NCI-H2081 treated with DMSO at 0.1 percent for 48 hours (cell line): ENCODE measurements around the gene HOXC6.
A peak's percentile ranks its signal among the peaks of the same experiment; 100 is the strongest.

Source experiments
- DNase-seq: peaks from one replicate; lab custom pipeline; 2025; lab: John Stamatoyannopoulos, UW

The HOXC6 gene

GRCh38 chr12:54015018-54015931 lies 13.0 kb upstream of the HOXC6 start:
- no peak for DNase-seq

- no peak for DNase-seq
These were observed 12.2 kb upstream of the HOXC6 start for GRCh38 chr12:54016051-54016450.

GRCh38 chr12:54016478-54016964 lies 11.7 kb upstream of the HOXC6 start:
- no peak for DNase-seq

DNA sequence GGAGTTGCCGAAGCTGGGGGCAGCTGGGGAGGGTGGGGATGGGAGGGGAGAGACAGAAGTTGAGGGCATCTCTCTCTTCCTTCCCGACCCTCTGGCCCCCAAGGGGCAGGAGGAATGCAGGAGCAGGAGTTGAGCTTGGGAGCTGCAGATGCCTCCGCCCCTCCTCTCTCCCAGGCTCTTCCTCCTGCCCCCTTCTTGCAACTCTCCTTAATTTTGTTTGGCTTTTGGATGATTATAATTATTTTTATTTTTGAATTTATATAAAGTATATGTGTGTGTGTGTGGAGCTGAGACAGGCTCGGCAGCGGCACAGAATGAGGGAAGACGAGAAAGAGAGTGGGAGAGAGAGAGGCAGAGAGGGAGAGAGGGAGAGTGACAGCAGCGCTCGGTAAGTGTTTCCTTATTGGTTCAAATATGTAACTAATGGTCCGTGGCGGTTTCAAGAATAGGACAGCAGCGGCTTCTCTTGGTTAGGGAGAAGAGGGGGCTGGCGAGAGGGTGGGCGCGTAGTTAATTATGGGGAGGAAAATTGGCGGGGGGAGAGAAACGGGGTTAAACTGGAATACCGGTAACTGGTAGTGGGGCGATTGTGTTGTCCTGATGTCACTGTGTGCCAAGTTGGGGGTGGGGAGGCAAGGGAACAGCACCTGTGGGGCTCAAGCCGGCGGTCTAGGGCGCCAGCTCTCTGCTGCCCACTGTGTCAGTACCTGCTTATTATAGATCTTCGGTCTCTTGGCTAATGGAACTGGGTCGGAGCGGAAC lies 11.0 kb upstream of the HOXC6 start:
- no peak for DNase-seq

GRCh38 chr12:54017878-54018467 lies 10.3 kb upstream of the HOXC6 start:
- peak; percentile 37 for DNase-seq

DNA sequence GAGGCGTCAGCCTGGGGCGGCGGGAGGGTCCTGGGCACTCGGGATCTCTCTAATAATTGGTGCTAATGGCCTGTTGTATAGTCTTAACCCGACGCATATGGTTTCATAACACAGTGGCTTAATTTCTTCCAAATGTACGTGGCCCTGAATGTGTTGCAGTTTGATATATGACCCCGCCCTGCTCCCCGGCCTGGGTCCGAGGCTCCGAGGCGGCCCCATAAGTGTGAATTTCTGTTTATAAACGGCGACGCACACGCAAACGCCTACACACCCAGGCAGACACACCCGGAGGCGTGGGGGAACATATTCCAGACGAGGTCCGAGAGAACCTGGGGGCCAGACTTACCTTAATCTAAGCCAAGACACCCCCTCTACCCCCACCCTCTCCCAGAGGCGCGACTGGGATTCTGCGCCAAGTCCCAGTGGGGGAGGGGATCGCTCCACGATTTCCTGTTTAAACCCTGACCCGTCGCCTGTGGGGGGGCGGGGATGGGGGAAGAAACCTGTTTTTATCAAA lies 9.7 kb upstream of the HOXC6 start:
- no peak for DNase-seq

- DNase-seq: no peak
These were observed 9.0 kb upstream of the HOXC6 start for GRCh38 chr12:54019091-54019811.

DNA sequence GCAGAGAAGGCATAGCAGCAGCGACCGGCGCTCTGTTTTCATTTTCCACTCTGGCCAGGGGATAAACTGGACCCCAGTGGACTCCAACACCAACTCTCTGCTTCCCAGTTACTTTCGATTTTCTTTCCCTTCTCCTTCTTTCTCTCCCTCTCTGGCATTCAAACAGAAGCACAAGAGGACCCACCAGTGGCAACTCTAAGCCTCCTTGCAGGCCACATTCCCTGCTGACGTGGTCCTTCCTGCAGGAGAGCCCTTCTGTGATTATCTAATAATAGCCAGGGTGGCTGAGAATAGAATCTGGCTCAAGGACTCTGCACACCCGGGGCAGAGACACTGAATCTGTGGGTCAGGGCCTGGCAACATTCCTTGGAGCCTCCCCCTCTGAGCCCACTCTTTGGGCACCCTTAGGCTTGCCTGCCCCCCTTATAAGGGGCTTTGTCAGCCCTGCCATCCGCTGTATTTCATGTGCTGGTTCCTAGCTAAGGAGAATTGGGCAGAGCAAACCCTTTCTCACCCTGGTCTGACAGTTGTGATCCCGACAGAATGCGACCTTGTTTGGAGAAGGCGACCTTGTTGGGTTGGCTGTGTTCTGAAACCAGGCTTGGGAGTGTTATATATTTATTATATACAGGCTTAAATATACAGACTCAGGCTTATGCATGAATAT lies 8.2 kb upstream of the HOXC6 start:
- no peak for DNase-seq

GRCh38 chr12:54020591-54021405 lies 7.4 kb upstream of the HOXC6 start:
- no peak for DNase-seq

GRCh38 chr12:54021432-54022013 lies 6.7 kb upstream of the HOXC6 start:
- DNase-seq: no peak

- DNase-seq: no peak
These were observed 5.0 kb upstream of the HOXC6 start for GRCh38 chr12:54022960-54023884.

- no peak for DNase-seq
These were observed 4.1 kb upstream of the HOXC6 start for GRCh38 chr12:54024127-54024526.

DNA sequence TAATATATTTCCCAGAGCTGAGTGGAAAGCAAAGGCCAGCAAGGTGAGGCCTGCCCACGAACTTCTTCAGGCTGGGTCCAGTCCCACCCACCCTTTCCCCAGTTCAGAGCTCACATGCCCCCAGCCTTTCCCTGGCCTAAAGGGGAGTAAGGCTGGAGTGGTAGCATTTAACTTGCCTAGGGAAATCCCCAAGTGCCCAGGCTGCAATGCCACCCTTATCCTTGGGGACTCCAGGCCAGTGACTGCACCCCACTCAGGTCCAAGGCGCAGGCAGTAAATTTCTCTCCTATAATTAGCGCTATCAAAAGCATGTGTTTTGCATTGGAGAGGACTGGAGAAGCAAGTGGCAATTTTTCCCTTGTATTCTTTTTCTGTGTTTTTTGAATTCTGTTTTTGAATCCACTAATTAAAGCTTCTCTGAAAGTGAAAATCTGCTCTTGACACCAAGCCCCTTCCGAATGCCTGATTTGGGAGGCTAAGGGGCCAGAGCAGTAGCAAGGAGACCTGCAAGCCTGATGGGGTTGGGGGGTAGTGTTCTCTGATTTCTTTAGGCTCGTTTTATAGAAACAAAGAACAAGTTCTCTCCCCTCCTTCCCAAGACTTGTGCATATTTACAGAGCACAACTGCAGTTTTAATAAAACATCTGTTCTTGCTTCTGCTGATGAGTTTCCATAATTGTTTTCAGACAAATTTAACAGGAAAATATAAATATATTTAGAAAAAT lies 3.5 kb upstream of the HOXC6 start:
- DNase-seq: no peak

DNA sequence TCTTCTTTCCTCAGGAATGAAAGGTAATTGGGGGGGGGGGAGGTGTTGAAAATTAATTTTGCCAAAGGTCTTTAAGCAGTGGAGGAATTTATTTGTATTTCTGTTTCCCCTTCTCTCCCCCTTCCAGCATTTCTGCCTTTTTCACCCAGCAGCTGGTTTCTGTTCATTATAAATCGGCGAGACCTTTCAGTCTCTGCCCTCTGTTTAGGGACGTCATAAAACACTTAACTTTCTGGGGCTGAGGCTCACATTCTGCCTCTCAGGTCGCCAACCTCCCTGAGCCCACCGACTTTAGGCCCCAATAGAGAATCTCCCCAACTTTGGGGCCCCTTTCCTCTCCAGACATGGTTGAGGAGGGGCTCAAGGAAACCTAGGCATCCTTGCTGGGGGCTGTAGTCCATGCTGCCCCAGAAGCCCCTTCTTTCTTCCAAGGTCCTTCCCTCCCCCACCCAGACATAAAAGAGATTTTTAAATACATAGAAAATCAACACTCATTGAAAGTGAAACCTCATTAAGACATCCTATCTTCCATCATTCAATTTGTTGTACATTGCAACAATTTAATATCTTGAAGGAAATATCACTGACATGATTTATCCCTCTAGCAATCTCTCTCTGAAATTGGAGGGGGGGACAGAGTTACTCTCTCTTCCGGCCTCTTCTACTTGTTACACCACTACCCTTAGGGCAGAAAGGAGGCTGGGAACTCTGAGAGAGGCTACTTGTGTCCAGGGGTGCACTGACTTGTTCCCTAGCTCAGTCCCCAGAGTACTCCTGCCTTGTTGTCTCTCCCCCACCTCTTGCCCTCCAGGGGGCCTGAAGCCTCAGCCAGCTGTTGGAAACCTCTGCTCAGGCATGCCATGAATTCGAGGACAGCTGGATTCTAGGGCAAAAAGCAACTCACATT lies 2.5 kb upstream of the HOXC6 start:
- no peak for DNase-seq

GRCh38 chr12:54026640-54027441 lies 1.4 kb upstream of the HOXC6 start:
- DNase-seq: no peak

GRCh38 chr12:54027442-54027786 lies 826 bp upstream of the HOXC6 start:
- DNase-seq: no peak
